Neural cell (in vitro differentiated cells): ENCODE results near the gene CDC42EP2.

ENCODE experiments used
- EP300 ChIP-seq: fragments of 450-650 bp; conservative IDR thresholded peaks from 2 replicates; pipeline ENCODE4 v1.6.1; 2014; ENCODE audit warnings: antibody characterized with exemption, mild to moderate bottlenecking, moderate library complexity; ENCODE audit not compliant: poor library complexity, severe bottlenecking
- EZH2 ChIP-seq: fragments of 200-600, 300-800 bp; shearing (Covaris generic), sonication (generic); IDR thresholded peaks from 2 replicates; pipeline ENCODE4 v1.6.1; 2014; ENCODE audit warnings: antibody characterized with exemption, low read length, borderline replicate concordance, mild to moderate bottlenecking; ENCODE audit not compliant: insufficient read depth, poor library complexity, severe bottlenecking
- POLR2AphosphoS5 ChIP-seq: IDR thresholded peaks from 2 replicates; pipeline ENCODE4 v1.6.1; 2012
- RAD21 ChIP-seq: fragments of 450-650 bp; conservative IDR thresholded peaks from 2 replicates; pipeline ENCODE4 v1.6.1; 2014; ENCODE audit warnings: antibody characterized with exemption, mild to moderate bottlenecking, moderate library complexity
- SMC3 ChIP-seq: fragments of 450-650 bp; conservative IDR thresholded peaks from 2 replicates; pipeline ENCODE4 v1.6.1; 2014; ENCODE audit warnings: antibody characterized with exemption, mild to moderate bottlenecking, moderate library complexity; ENCODE audit not compliant: poor library complexity
- TF ChIP-seq, protein P1 (sequence below): fragments of 450-650 bp; IDR thresholded peaks from 2 replicates; pipeline ENCODE4 v1.5.1; 2014; ENCODE audit warnings: antibody characterized with exemption, mild to moderate bottlenecking, moderate library complexity; ENCODE audit not compliant: poor library complexity, severe bottlenecking
- TF ChIP-seq, protein P2 (sequence below): IDR thresholded peaks from 2 replicates; pipeline ENCODE4 v1.6.1; 2012; ENCODE audit warnings: borderline replicate concordance

DNA sequence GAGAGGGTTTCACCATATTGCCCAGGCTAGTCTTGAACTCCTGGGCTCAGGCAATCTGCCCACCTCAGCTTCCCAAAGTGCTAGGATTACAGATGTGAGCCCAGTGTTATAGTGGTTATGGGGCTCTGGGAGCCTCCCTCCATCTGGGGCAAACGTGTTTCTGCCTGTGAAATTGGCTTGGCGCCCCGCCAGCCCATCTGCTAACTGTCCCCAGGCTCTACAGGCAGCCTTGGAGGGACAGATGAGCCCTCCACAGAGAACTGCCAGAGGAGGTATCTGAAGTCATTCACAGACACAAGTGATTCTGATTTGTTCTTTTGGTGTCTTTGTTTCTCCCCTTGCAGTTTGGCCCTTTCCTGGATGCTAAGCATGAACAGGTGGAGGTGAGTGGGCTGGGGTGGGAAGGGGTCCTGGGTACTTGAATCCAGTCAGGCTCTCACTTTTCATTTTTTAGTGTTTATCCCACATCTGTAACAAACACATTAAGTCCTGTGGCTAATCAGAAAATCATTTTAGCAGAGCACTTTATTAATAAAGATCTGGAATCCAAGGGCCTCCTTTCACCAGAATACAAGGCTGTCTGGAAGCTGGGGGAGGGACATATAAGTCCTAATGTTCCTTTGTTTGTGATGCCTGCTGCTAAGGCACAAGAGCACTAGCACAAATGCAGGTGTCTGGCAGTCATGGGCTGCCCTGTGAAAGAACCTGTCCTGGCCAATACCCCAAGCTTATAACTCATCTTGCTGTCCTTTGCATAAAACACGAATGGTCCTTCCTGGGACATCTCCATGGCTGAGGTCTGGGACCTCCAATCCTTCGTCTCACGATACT is 25.7 kb upstream of the CDC42EP2 start:
- TF ChIP-seq EZH2 (no peak), POLR2AphosphoS5 (no peak), RAD21 (no peak), EP300 (no peak), SMC3 (no peak)
- TF ChIP-seq, protein P1, sequence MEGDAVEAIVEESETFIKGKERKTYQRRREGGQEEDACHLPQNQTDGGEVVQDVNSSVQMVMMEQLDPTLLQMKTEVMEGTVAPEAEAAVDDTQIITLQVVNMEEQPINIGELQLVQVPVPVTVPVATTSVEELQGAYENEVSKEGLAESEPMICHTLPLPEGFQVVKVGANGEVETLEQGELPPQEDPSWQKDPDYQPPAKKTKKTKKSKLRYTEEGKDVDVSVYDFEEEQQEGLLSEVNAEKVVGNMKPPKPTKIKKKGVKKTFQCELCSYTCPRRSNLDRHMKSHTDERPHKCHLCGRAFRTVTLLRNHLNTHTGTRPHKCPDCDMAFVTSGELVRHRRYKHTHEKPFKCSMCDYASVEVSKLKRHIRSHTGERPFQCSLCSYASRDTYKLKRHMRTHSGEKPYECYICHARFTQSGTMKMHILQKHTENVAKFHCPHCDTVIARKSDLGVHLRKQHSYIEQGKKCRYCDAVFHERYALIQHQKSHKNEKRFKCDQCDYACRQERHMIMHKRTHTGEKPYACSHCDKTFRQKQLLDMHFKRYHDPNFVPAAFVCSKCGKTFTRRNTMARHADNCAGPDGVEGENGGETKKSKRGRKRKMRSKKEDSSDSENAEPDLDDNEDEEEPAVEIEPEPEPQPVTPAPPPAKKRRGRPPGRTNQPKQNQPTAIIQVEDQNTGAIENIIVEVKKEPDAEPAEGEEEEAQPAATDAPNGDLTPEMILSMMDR = no peak
- TF ChIP-seq, protein P2, sequence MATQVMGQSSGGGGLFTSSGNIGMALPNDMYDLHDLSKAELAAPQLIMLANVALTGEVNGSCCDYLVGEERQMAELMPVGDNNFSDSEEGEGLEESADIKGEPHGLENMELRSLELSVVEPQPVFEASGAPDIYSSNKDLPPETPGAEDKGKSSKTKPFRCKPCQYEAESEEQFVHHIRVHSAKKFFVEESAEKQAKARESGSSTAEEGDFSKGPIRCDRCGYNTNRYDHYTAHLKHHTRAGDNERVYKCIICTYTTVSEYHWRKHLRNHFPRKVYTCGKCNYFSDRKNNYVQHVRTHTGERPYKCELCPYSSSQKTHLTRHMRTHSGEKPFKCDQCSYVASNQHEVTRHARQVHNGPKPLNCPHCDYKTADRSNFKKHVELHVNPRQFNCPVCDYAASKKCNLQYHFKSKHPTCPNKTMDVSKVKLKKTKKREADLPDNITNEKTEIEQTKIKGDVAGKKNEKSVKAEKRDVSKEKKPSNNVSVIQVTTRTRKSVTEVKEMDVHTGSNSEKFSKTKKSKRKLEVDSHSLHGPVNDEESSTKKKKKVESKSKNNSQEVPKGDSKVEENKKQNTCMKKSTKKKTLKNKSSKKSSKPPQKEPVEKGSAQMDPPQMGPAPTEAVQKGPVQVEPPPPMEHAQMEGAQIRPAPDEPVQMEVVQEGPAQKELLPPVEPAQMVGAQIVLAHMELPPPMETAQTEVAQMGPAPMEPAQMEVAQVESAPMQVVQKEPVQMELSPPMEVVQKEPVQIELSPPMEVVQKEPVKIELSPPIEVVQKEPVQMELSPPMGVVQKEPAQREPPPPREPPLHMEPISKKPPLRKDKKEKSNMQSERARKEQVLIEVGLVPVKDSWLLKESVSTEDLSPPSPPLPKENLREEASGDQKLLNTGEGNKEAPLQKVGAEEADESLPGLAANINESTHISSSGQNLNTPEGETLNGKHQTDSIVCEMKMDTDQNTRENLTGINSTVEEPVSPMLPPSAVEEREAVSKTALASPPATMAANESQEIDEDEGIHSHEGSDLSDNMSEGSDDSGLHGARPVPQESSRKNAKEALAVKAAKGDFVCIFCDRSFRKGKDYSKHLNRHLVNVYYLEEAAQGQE = no peak
